Measurements from ENCODE around the gene MAD1L1.
"Not testable (repeated sequence)": the region's sequence is repeated elsewhere in the genome, so short reads cannot be mapped to it uniquely, and the experiment has no call there.

The MAD1L1 gene

GRCh38 chr7:1989049-1989860 lies 243.5 kb downstream of the MAD1L1 start:
- no peak for DNase-seq (ENCODE audit: low read depth in 2 of 2)

- DNase-seq (ENCODE audit: low read depth in 2 of 2): no peak
Observed at GRCh38 chr7:1988533-1988930, 244.2 kb downstream of the MAD1L1 start.

- no peak for DNase-seq (ENCODE audit: low read depth in 2 of 2)
Observed at GRCh38 chr7:1987591-1988532, 244.9 kb downstream of the MAD1L1 start.

- DNase-seq (ENCODE audit: low read depth in 2 of 2): no peak
Observed at GRCh38 chr7:1987084-1987535, 245.6 kb downstream of the MAD1L1 start.

GRCh38 chr7:1986366-1987083 lies 246.2 kb downstream of the MAD1L1 start:
- no peak for DNase-seq (ENCODE audit: low read depth in 2 of 2)

GRCh38 chr7:1985936-1986335 lies 246.8 kb downstream of the MAD1L1 start:
- DNase-seq (ENCODE audit: low read depth in 2 of 2): no peak

GRCh38 chr7:1985042-1985441 lies 247.7 kb downstream of the MAD1L1 start:
- no peak for DNase-seq (ENCODE audit: low read depth in 2 of 2)

GRCh38 chr7:1981878-1982230 lies 250.9 kb downstream of the MAD1L1 start:
- DNase-seq (ENCODE audit: low read depth in 2 of 2): no peak

GRCh38 chr7:1981201-1981877 lies 251.4 kb downstream of the MAD1L1 start:
- DNase-seq (ENCODE audit: low read depth in 2 of 2): no peak

- no peak for DNase-seq (ENCODE audit: low read depth in 2 of 2)
Observed at GRCh38 chr7:1979591-1980560, 252.9 kb downstream of the MAD1L1 start.

- DNase-seq (ENCODE audit: low read depth in 2 of 2): no peak
Observed at GRCh38 chr7:1978656-1979590, 253.8 kb downstream of the MAD1L1 start.

- no peak for DNase-seq (ENCODE audit: low read depth in 2 of 2)
Observed at GRCh38 chr7:1977876-1978441, 254.8 kb downstream of the MAD1L1 start.

GRCh38 chr7:1977059-1977875 lies 255.5 kb downstream of the MAD1L1 start:
- DNase-seq (ENCODE audit: low read depth in 2 of 2): no peak

- not testable (repeated sequence) for DNase-seq (ENCODE audit: low read depth in 2 of 2)
Observed at GRCh38 chr7:1976521-1976920, 256.2 kb downstream of the MAD1L1 start.

GRCh38 chr7:1975581-1975980 lies 257.2 kb downstream of the MAD1L1 start:
- DNase-seq (ENCODE audit: low read depth in 2 of 2): no peak

GRCh38 chr7:1975179-1975578 lies 257.6 kb downstream of the MAD1L1 start:
- DNase-seq (ENCODE audit: low read depth in 2 of 2): no peak

- DNase-seq (ENCODE audit: low read depth in 2 of 2): no peak
Observed at GRCh38 chr7:1974290-1975101, 258.2 kb downstream of the MAD1L1 start.

Measured in fibroblast of skin of left biceps (primary cell).